AG10803 (cell line): Measurements from ENCODE around the gene CENPP.
A peak's percentile ranks its signal among the peaks of the same experiment; 100 is the strongest.

ENCODE experiments used
- DNase-seq: peaks from one replicate; pipeline ENCODE4 v3.0.0; 2010; ENCODE audit warnings: low read depth
- H3K4me3 ChIP-seq: 2 replicates; pipeline ENCODE4 v1.5.1; 2011; ENCODE audit warnings: mild to moderate bottlenecking, low read length, control low read depth
- CTCF ChIP-seq: conservative IDR thresholded peaks from 2 replicates; pipeline ENCODE4 v1.5.1; 2011; ENCODE audit warnings: mild to moderate bottlenecking, low read length, control low read depth, inconsistent platforms

The CENPP gene

DNA sequence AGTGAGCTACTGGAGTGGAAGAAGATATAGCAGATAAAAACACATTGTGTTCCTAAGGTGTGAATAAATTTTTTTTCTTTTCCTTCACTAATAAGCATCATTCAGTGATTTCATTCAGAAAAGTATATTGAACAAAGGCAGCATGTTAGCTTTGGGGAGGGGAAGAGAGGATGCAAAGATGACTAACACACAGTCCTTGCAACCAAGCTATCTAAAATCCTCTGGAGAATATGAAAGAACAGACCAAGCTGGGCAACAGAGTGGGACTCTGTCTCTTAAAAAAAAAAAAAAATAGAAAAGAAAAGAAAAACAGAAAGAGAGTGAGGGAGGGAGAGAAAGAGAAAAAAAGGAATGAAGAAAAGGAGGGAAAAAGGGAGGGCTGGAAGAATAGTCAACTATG lies 120.8 kb downstream of the CENPP start:
- H3K4me3 ChIP-seq = no peak overlapping the region
- DNase-seq = no peak
- TF ChIP-seq CTCF = no peak

GRCh38 chr9:92455217-92455616 lies 129.5 kb downstream of the CENPP start:
- peak; percentile 15 for TF ChIP-seq CTCF
- DNase-seq = no peak
- no peak overlapping the region for H3K4me3 ChIP-seq

- DNase-seq = no peak
- TF ChIP-seq CTCF = no peak
- no peak overlapping the region for H3K4me3 ChIP-seq
These were observed 131.8 kb downstream of the CENPP start for GRCh38 chr9:92457576-92457975.

- no peak overlapping the region for H3K4me3 ChIP-seq
- DNase-seq = no peak
- TF ChIP-seq CTCF = no peak
These were observed 137.6 kb downstream of the CENPP start for GRCh38 chr9:92463387-92463786.

GRCh38 chr9:92463984-92464383 lies 138.2 kb downstream of the CENPP start:
- DNase-seq = peak; percentile 94
- no peak for TF ChIP-seq CTCF
- H3K4me3 ChIP-seq = no peak overlapping the region

DNA sequence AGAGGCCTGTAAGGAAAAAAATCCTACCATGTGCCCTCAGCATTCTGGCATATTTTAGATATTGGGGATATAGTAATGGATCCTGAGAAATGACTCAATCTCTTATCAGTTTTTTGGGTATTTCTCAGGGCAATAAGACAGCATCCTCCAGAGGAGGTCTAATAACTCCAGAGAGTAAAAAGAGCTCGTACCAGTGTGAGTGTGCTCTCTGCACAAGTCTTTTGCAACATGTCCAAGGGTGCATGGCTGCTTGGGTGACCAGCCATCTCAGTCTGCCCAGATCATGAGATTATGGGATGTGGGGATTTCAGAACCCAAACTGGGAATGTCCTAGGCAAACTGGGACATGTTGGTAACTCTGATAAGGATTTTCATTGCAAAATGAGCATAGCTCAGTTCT lies 141.3 kb downstream of the CENPP start:
- no peak for TF ChIP-seq CTCF
- H3K4me3 ChIP-seq = no peak overlapping the region
- no peak for DNase-seq

GRCh38 chr9:92467511-92467910 lies 141.8 kb downstream of the CENPP start:
- H3K4me3 ChIP-seq = no peak overlapping the region
- no peak for TF ChIP-seq CTCF
- DNase-seq = no peak
